ENCODE results near the gene ZFAND3.
A peak's percentile ranks its signal among the peaks of the same experiment; 100 is the strongest.

The ZFAND3 gene

DNA sequence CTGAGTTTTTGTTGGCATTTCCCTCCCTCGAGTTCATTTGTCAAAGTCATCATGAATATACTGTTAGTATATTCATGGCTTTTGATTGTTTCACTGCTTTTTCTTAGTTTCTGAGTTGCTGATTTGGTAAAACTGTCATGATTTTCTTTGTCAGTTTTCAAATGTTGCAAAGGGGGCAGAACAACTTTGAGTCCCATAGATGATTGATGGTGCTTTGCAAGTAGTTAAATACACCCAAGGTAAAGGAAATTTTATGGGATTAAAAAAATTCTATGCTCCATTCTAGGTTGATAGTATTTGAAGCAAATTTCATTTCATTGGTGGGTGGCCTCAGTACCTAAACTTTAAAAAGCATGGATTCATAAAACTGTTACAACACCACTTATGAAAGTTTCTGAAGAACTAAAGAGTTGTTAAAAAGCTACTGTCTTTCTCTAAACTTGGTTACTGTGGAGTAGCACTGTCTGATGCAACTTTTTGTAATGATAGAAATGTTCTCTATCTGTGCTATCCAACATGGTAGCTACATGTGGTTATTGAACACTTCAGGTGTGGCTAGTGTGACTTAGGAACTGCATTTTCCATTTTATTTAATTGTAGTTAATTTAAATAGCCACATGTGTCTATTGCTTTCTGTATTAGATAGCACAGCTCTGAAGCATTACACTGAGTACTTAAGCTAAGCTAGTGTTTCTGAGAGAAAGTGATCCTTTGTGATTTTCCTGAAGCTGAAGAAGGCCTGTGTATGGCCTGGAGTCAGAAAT lies 153.6 kb downstream of the ZFAND3 start:
- no peak overlapping the region for H3K4me3 ChIP-seq (ENCODE audit: low read depth, low read length)
- TF ChIP-seq, protein P1, sequence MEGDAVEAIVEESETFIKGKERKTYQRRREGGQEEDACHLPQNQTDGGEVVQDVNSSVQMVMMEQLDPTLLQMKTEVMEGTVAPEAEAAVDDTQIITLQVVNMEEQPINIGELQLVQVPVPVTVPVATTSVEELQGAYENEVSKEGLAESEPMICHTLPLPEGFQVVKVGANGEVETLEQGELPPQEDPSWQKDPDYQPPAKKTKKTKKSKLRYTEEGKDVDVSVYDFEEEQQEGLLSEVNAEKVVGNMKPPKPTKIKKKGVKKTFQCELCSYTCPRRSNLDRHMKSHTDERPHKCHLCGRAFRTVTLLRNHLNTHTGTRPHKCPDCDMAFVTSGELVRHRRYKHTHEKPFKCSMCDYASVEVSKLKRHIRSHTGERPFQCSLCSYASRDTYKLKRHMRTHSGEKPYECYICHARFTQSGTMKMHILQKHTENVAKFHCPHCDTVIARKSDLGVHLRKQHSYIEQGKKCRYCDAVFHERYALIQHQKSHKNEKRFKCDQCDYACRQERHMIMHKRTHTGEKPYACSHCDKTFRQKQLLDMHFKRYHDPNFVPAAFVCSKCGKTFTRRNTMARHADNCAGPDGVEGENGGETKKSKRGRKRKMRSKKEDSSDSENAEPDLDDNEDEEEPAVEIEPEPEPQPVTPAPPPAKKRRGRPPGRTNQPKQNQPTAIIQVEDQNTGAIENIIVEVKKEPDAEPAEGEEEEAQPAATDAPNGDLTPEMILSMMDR (conservative IDR thresholded peaks at IDR 0.05; ENCODE audit: low read depth, low read length), result no peak
- peak; percentile 57 for DNase-seq (ENCODE audit: low read depth)

DNA sequence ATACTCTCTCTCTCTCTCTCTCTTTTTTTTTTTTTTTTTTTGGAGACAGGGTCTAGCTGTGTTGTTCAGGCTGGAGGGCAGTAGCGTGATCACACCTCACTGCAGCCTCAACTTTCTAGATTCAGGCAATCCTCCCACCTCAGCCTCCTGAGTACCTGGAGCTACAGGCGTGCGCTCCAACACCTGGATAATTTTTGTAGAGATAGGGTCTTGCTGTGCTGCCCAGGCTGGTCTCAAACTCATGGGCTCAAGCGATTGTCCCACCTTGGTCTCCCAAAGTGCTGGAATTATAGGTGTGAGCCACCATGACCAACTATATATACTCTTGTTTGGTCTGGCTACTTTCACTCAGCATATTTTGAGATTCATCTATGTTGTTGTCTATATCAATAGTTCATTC lies 154.9 kb downstream of the ZFAND3 start:
- TF ChIP-seq, protein P1 (conservative IDR thresholded peaks at IDR 0.05; ENCODE audit: low read depth, low read length), result no peak
- no peak for DNase-seq (ENCODE audit: low read depth)
- H3K4me3 ChIP-seq (ENCODE audit: low read depth, low read length), result no peak overlapping the region

DNA sequence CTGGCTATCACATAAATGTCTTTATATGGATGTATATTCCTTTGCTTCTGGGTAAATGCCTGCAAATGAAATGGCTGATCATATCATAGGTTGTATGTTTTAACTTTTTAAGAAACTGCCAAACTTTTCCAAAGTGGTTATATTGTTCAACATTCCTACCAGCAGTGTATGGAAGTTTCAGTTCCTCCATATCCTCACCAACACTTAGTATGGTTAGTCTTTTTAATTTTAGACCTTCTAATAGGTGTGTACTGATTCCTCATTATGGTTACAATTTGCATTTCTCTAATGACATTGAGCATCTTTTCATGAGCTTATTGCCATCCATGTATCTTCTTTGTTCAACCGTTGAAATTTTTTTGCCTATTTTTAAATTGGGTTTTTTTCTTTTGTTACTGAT lies 155.4 kb downstream of the ZFAND3 start:
- no peak overlapping the region for H3K4me3 ChIP-seq (ENCODE audit: low read depth, low read length)
- no peak for DNase-seq (ENCODE audit: low read depth)
- TF ChIP-seq, protein P1 (conservative IDR thresholded peaks at IDR 0.05; ENCODE audit: low read depth, low read length), result no peak

DNA sequence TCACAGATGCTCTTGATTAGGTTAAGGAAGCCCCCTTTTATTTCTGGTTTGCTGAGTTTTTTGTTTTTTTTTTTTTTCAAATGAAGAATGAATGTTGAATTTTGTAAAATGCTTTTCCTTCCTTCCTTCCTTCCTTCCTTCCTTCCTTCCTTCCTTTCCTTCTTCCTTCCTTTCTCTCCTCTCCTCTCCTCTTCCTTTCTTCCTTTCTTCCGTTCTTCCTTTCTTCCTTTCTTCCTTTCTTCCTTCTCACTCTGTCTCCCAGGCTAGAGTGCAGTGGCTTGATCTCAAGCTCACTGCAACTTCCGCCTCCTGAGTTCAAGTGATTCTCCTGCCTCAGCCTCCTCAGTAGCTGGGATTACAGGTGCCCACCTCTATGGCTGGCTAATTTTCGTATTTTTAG lies 158.2 kb downstream of the ZFAND3 start:
- H3K4me3 ChIP-seq (ENCODE audit: low read depth, low read length), result no peak overlapping the region
- TF ChIP-seq, protein P1 (conservative IDR thresholded peaks at IDR 0.05; ENCODE audit: low read depth, low read length), result no peak
- DNase-seq (ENCODE audit: low read depth), result no peak

DNA sequence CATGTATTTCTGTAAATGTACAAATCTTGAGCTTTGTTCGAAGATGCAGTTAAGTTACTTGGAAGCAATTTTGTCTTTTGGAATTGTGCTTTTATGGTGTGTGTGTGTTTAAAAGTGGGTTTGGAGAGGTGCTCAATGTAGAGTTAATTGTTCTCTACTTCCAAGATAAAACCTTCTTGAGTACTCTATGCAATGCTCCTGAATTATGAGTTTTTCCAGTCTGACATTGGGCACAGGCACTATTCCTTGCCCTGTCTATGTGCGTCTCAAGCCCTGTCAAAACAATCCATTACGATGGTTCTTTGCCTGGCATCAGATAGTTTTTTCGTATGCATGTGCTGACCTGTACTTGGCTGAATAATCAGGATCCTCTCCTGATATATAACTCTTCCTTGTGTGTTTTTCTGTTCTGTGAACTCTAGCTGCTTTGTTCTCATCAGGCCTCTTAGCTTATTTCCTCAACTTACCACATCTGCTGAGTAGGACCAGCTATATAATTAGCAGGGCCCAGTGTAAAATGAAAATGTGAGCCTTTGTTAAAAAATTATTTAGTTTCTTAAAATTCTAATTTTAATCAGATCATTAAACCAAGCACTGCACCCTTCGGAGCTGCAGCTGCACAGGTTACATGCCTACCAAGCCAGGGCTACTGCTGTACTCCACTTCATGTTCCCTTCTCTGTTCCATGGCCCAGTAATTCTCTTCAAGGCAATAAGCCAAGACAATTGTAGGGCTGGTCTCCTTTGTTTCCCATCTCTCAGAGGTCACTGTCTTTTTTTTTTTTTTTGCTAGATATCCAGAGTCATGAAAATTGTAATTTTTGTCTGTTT lies 160.1 kb downstream of the ZFAND3 start:
- H3K4me3 ChIP-seq (ENCODE audit: low read depth, low read length), result no peak overlapping the region
- TF ChIP-seq, protein P1 (conservative IDR thresholded peaks at IDR 0.05; ENCODE audit: low read depth, low read length), result no peak
- no peak for DNase-seq (ENCODE audit: low read depth)

DNA sequence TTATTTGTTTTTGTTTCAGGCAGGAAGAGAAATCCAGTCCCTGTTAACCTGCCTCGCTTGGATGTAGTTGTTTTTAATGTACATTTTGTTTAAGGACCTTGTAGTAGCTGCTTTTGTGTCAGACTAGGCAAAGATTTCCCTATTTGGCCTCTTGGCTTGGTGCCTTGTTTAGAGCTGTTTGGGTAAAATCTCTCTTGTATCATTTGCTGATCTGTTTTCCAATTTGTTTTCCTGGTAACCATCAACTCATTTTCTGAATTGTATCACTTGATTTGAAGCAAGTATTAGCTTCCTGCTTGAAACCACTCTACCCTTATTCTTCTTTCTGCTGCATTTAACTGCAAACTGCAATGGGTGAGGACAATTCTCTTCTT lies 160.7 kb downstream of the ZFAND3 start:
- TF ChIP-seq, protein P1 (conservative IDR thresholded peaks at IDR 0.05; ENCODE audit: low read depth, low read length), result no peak
- no peak overlapping the region for H3K4me3 ChIP-seq (ENCODE audit: low read depth, low read length)
- no peak for DNase-seq (ENCODE audit: low read depth)

Data from choroid plexus epithelial cell (primary cell).